ENCODE measurements around the gene LNP1. TPM values are rescaled to one million over a fixed set of nuclear protein-coding genes. Genes with fewer than 3 reads are reported as not detected.

The LNP1 gene
- total and polyA plus RNA-seq, 9 of the 15 experiments (the other 6 are each of a cell fraction or from before 2014, with no cell fraction given): 1.9 to 5.2 (median 4.5) TPM

DNA sequence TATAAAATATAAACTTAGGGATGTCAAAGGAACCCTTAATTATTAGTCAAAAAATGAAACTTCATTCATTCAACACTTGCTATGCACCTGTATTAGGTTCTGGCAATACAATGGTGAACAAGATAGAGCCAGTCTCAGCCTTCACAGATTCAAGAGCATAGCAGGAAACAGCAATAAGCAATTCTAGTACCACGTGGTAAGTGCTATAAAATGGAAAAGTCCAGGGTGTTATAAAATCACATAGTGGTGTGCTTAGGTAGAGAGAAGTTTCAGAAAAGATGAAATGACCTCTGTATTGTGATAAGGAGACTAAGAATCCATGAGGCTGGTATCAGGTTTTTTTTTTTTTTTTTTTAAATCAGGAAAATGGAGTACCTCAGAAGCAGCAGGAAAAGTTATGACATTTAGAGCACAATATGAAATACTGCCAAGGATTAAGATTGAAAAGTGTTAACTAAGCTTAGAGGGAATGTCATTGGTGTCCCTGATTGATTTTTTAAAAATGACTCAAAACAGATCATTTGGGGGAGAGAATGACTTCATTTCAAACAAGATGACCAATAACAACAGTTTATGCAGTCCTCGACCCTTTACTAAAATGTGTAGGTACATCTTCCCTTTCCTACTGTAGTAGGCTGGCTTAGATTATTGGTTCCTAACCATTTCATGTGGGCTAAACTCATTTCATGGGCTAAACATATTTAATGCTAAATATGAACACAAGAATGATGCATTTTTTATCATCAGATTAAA lies 5.5 kb upstream of the LNP1 start:
- Histone ChIP-seq H3K4me3 (no peak overlapping the region), H3K9me3 (replicated peaks; ENCODE audit: control insufficient read depth, insufficient read depth, low read depth, low read length) (no peaks in the 10 kb centered on the region), H2AFZ (ENCODE audit: low read depth, low read length) (no peak overlapping the region), H3K79me2 (ENCODE audit: control insufficient read depth, insufficient read depth, low read length) (peaks cover 100% of the 10 kb centered on the region), H3K4me1 (replicated peaks in 1 of 2; ENCODE audit: control insufficient read depth in 2 of 2, insufficient read depth in 2 of 2, low read length in 2 of 2) (peaks cover 0 to 3% of the 10 kb centered on the region in 2 experiments; a peak in 3 of 5 replicates), H3K9ac (ENCODE audit: insufficient read depth in 1 of 2, low read depth in 2 of 2, low read length in 2 of 2) (no peak overlapping the region), H3K27ac (ENCODE audit: extremely low read depth, low read depth, low read length) (no peak overlapping the region), H4K20me1 (replicated peaks; ENCODE audit: control insufficient read depth, insufficient read depth, low read length) (peaks cover 2% of the 10 kb centered on the region; the same call in 1 of the 2 replicates), H3K36me3 (ENCODE audit: control insufficient read depth, insufficient read depth, low read length) (peaks cover 43% of the 10 kb centered on the region), H3K4me2 (ENCODE audit: insufficient read depth, low read length) (no peak overlapping the region), H3K9me1 (ENCODE audit: control insufficient read depth, insufficient read depth, low read length) (no peaks in the 10 kb centered on the region), H3K27me3 (ENCODE audit: control insufficient read depth in 2 of 2, insufficient read depth in 2 of 2, low read length in 2 of 2) (no peaks in the 10 kb centered on the region)
- TF ChIP-seq IFI16 (CRISPR knock-in tag; IDR thresholded peaks at IDR 0.05) (no peak), DNMT1 (IDR thresholded peaks at IDR 0.05) (no peak), MAFG (tag; conservative IDR thresholded peaks at IDR 0.05) (no peak), TFAM (CRISPR knock-in tag; conservative IDR thresholded peaks at IDR 0.05) (no peak), HMG20A (CRISPR knock-in tag; conservative IDR thresholded peaks at IDR 0.05) (no peak), MTA2 (IDR thresholded peaks at IDR 0.05; ENCODE audit: low read depth) (no peak), SRSF9 (IDR thresholded peaks at IDR 0.05; ENCODE audit: borderline replicate concordance, low read depth, low read length) (no peak), PHF8 (IDR thresholded peaks at IDR 0.05; ENCODE audit: borderline replicate concordance, low read length) (no peak), YBX1 (IDR thresholded peaks at IDR 0.05) (no peak), U2AF1 (optimal IDR thresholded peaks at IDR 0.05; ENCODE audit: low read depth, low read length) (no peak), SOX6 (IDR thresholded peaks at IDR 0.05) (no peak), POLR2AphosphoS2 (IDR thresholded peaks at IDR 0.05; ENCODE audit: low read length) (no peak), ZNF24 (IDR thresholded peaks at IDR 0.05) (no peak), TAF7 (tag; IDR thresholded peaks at IDR 0.05) (no peak), PURB (CRISPR knock-in tag; IDR thresholded peaks at IDR 0.05; ENCODE audit: low read depth) (no peak), CHD4 (IDR thresholded peaks at IDR 0.05; ENCODE audit: insufficient read depth, insufficient replicate concordance, low read depth, low read length, poor library complexity, severe bottlenecking) (no peak), BCL6 (CRISPR knock-in tag; IDR thresholded peaks at IDR 0.05) (no peak), ZNF134 (CRISPR knock-in tag; conservative IDR thresholded peaks at IDR 0.05) (no peak)
- TF ChIP-seq, protein P1, sequence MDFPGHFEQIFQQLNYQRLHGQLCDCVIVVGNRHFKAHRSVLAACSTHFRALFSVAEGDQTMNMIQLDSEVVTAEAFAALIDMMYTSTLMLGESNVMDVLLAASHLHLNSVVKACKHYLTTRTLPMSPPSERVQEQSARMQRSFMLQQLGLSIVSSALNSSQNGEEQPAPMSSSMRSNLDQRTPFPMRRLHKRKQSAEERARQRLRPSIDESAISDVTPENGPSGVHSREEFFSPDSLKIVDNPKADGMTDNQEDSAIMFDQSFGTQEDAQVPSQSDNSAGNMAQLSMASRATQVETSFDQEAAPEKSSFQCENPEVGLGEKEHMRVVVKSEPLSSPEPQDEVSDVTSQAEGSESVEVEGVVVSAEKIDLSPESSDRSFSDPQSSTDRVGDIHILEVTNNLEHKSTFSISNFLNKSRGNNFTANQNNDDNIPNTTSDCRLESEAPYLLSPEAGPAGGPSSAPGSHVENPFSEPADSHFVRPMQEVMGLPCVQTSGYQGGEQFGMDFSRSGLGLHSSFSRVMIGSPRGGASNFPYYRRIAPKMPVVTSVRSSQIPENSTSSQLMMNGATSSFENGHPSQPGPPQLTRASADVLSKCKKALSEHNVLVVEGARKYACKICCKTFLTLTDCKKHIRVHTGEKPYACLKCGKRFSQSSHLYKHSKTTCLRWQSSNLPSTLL (IDR thresholded peaks at IDR 0.05): no peak
- TF ChIP-seq, protein P2, sequence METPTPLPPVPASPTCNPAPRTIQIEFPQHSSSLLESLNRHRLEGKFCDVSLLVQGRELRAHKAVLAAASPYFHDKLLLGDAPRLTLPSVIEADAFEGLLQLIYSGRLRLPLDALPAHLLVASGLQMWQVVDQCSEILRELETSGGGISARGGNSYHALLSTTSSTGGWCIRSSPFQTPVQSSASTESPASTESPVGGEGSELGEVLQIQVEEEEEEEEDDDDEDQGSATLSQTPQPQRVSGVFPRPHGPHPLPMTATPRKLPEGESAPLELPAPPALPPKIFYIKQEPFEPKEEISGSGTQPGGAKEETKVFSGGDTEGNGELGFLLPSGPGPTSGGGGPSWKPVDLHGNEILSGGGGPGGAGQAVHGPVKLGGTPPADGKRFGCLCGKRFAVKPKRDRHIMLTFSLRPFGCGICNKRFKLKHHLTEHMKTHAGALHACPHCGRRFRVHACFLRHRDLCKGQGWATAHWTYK (CRISPR knock-in tag; IDR thresholded peaks at IDR 0.05): no peak
- BruUV-seq (replicated peaks): no TSS peak
- FAIRE-seq: no peak
- POLR2A ChIA-PET: interaction anchor here (0.6 to 0.7 kb wide), 2 partner anchors 43 to 112 kb away, joined by 3 to 4 read pairs; no protein-coding TSS in a partner anchor
- intact Hi-C loops (cut with micrococcal nuclease) (no loop called here), in situ Hi-C loops (cut with MboI) (no loop called here)
- ATAC-seq: no peak
- CTCF ChIA-PET (ENCODE audit: low intra/inter-chr PET ratio): no interaction called here
- DNase-seq (ENCODE audit: extremely low read depth in 1 of 4, low spot score in 3 of 4): no peak
- 75% methylated on average over 2 of the region's 2 CpGs for WGBS (ENCODE audit: insufficient coverage, low coverage, missing lambda C conversion rate)

Measured in K562 (cell line).